Measurements from ENCODE around the gene DGKB.

GRCh38 chr7:14834883-14835282, 67.7 kb downstream of the DGKB start:
- no peak for TF ChIP-seq CTCF (IDR thresholded peaks at IDR 0.05)
- TF ChIP-seq POLR2A (IDR thresholded peaks at IDR 0.05), result no peak
